Measurements from ENCODE around the gene PCGF1.
"Not testable (repeated sequence)": the region's sequence is repeated elsewhere in the genome, so short reads cannot be mapped to it uniquely, and the experiment has no call there.

The PCGF1 gene

DNA sequence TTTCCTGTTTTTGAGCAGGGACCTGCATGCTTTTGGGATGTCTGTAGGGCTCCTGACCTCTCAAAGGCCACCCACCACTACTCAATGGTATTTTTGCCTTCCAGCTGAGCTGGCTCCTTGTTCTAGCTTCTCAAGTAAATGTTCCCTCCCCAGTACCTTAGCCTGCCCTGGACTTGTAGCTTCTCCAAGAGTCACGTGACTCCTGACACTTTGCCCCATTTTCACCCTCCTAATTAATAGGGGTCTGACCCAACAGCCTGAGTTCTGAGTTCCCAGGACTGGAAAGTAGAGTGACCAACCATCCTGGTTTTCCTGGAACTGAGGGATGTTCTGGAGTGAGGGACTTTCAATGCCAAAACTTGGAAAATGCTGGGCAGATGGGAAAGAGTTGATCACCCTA, 12.1 kb downstream of the PCGF1 start:
- DNase-seq (ENCODE audit: extremely low read depth, low read depth), result no peak
- TF ChIP-seq, protein P1, sequence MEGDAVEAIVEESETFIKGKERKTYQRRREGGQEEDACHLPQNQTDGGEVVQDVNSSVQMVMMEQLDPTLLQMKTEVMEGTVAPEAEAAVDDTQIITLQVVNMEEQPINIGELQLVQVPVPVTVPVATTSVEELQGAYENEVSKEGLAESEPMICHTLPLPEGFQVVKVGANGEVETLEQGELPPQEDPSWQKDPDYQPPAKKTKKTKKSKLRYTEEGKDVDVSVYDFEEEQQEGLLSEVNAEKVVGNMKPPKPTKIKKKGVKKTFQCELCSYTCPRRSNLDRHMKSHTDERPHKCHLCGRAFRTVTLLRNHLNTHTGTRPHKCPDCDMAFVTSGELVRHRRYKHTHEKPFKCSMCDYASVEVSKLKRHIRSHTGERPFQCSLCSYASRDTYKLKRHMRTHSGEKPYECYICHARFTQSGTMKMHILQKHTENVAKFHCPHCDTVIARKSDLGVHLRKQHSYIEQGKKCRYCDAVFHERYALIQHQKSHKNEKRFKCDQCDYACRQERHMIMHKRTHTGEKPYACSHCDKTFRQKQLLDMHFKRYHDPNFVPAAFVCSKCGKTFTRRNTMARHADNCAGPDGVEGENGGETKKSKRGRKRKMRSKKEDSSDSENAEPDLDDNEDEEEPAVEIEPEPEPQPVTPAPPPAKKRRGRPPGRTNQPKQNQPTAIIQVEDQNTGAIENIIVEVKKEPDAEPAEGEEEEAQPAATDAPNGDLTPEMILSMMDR (IDR thresholded peaks at IDR 0.05; ENCODE audit: low read depth, low read length), result no peak

DNA sequence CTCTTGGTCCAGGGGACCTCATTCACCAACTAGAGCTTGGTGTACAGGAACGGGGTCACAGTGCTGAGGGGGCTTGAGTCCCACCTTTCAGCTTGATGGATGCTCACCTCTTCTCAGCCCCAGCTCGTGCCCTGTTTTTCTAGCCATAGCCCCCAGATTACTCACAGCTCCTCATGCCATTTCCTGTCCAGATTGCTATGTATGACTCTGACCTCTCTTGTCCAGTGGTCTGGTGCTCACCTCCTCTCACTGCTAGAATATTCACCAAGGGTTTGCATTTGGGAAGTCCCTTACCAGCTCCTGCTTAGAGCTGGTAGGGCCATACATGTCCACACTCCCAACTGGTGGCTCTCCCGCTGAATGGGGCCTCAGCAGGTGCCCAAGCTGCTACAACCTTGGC, 13.9 kb downstream of the PCGF1 start:
- TF ChIP-seq, protein P1 (IDR thresholded peaks at IDR 0.05; ENCODE audit: low read depth, low read length), result no peak
- no peak for DNase-seq (ENCODE audit: extremely low read depth, low read depth)

DNA sequence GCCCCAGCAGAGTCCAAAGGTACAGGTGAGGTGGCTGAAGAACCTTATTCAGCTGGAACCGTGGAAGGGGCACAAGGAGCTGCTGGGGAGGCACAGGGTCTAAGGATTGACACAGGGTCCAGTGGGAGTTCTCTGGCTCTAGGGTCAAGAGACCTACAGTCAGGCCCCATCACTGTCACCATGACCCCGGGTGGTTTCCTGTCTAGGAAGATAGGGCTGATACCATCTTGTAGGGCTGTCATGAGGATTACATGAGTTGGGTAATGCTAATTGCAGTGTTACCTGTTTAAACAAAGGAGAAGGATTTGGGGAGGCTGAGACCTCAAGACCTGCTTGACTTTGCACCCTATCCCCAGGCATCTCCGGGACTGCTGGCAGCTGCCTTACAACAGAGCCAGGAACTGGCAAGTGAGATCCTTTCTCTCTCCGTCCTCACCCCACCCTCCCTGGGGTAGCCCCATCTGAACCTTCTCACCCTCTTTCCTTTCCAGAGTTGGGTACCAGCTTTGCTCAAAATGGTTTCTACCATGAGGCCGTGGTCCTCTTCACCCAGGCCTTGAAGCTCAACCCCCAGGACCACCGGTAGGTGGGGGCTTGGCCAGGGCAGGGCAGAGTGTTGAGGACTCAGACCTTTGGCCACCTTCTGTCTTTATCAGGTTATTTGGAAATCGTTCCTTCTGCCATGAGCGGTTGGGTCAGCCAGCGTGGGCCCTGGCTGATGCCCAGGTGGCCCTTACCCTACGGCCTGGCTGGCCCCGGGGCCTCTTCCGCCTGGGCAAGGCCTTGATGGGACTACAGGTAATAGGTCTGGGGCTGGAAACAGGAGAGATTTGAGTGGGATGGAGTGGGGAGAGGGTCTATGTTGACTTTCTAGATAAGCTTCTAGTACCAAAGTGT, 15.6 kb downstream of the PCGF1 start:
- TF ChIP-seq, protein P1 (IDR thresholded peaks at IDR 0.05; ENCODE audit: low read depth, low read length), result no peak
- DNase-seq (ENCODE audit: extremely low read depth, low read depth), result no peak

DNA sequence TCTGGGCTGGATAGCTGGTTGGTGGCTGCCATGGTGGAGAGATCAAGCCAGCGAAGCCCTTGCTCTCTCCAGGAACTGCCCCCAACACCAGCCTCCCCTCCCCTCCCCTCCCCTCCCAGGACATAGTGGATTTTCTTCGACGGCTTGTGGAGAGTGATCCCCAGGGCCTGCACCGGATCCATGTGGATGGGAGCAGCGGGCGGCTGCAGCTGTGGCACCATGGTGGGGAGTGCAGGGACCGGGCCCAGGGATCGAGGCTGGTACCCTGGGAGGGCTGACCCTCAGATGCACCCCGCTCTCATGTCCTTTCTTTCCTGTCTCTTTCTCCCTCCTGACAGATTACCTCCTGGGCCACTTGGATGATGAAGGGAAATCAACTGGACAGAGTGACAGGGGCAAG, 17.6 kb downstream of the PCGF1 start:
- TF ChIP-seq, protein P1 (IDR thresholded peaks at IDR 0.05; ENCODE audit: low read depth, low read length), result no peak
- no peak for DNase-seq (ENCODE audit: extremely low read depth, low read depth)

DNA sequence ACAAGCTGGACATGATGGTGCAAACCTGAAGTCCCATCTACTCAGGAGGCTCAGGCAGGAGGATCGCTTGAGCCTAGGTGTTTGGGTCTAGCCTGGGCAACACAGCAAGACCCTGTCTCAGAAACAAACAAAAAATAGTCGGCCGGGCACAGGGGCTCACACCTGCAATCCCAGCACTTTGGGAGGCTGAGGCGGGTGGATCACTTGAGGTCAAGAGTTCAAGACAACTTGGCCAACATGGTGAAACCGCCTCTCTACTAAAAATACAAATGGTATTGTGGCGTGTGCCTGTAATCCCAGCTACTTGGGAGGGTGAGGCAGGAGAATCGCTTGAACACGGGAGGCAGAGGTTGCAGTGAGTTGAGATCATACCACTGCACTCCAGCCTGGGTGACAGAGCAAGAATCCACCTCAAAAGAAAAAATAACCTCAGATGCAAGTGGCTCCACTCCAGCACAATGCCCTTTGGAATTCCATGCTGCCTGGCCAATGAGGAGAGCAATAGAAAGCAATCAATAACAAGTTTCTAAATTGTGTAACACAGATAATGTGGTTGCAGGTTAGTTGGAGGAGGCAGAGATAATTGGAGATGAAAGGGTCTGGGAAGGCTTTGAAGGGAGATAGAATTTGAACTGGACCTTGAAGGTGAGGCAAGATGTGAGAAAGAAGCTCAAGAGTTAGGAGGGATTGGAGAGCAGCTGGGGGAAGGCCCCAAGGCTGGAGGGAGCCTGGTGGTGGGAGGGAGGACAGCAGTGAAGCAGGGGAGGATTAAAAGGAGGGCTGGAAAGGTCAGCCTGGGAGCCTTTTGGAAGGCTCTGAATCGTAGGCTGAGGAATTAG, 18.6 kb downstream of the PCGF1 start:
- TF ChIP-seq, protein P1 (IDR thresholded peaks at IDR 0.05; ENCODE audit: low read depth, low read length), result no peak
- no peak for DNase-seq (ENCODE audit: extremely low read depth, low read depth)

DNA sequence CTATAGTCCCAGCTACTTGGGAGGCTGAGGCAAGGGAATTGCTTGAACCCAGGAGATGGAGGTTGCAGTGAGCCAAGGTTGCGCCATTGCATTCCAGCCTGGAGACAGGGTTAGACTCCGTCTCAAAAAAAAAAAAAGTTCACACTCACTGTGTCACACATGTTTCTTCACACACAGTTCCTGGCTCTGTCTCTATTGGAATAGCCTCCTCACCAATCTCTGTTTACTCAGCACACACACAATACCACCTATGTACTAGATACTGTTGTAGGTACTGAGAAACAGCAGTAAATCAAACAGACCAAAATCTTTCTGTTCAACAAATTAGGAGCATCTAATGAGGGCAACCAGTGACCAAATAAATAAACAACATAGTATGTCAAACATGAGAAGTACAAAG, 21.4 kb downstream of the PCGF1 start:
- TF ChIP-seq, protein P1 (IDR thresholded peaks at IDR 0.05; ENCODE audit: low read depth, low read length), result no peak
- no peak for DNase-seq (ENCODE audit: extremely low read depth, low read depth)

DNA sequence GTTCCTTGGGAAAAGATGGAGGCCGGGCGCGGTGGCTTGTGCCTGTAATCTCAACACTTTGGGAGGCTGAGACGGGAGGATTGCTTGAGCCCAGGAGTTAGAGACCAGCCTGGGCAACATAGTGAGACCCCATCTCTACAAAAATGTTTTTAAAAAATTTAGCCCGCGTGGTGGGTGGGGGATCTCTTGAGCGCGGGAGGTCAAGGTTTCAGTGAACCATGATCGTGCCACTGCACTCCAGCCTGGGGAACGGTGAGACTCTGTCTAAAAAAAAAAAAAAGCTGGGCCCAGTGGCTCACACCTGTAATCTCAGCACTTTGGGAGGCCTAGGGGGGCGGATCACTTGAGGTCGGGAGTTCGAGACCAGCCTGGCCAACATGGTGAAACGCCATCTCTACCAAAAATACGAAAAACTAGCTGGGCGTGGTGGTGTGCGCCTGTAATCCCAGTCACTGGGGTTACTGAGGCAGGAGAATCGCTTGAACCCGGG, 23.8 kb downstream of the PCGF1 start:
- not testable (repeated sequence) for DNase-seq (ENCODE audit: extremely low read depth, low read depth)
